ENCODE measurements around the gene GRID2. TPM values are rescaled to one million over a fixed set of nuclear protein-coding genes. Genes with fewer than 3 reads are reported as not detected.

GRID2 gene
- total and polyA plus RNA-seq, 2 donors from 2014 or later, result 0.19 TPM; not detected in 1

DNA sequence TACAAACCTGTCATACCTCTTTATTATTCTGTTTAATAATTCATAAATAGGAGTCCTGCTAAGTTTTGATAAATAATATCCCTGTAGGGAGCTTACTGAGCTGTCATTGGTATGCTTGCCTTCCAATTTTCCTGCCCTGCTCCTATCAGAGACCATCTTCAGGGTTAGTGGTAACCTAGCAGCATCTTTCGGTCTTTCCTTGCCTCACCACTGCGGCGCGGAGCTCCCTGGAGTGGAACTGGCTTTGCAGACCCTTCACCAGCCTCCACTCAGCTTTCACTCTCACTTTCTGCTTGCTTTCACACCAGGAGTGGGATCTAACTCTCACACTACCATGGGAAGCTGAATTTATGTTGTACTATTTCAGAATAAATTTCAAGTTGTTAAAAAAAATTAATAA, 1043.1 kb downstream of the GRID2 start:
- no peak overlapping the region for H3K4me3 ChIP-seq (ENCODE audit: low read length in 3 of 3)
- H3K9ac ChIP-seq (ENCODE audit: low read length in 3 of 3), result no peak overlapping the region
- no peaks in the 10 kb centered on the region for H3K4me1 ChIP-seq (ENCODE audit: control insufficient read depth in 2 of 3, insufficient read depth in 2 of 3, low read depth in 1 of 3, low read length in 3 of 3)
- no peaks in the 10 kb centered on the region for H3K9me3 ChIP-seq (ENCODE audit: control insufficient read depth in 2 of 3, insufficient read depth in 1 of 3, low read length in 3 of 3)
- TF ChIP-seq, protein P1, sequence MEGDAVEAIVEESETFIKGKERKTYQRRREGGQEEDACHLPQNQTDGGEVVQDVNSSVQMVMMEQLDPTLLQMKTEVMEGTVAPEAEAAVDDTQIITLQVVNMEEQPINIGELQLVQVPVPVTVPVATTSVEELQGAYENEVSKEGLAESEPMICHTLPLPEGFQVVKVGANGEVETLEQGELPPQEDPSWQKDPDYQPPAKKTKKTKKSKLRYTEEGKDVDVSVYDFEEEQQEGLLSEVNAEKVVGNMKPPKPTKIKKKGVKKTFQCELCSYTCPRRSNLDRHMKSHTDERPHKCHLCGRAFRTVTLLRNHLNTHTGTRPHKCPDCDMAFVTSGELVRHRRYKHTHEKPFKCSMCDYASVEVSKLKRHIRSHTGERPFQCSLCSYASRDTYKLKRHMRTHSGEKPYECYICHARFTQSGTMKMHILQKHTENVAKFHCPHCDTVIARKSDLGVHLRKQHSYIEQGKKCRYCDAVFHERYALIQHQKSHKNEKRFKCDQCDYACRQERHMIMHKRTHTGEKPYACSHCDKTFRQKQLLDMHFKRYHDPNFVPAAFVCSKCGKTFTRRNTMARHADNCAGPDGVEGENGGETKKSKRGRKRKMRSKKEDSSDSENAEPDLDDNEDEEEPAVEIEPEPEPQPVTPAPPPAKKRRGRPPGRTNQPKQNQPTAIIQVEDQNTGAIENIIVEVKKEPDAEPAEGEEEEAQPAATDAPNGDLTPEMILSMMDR (IDR thresholded peaks at IDR 0.05; ENCODE audit: borderline replicate concordance, extremely low read depth, insufficient read depth), result no peak
- DNase-seq (no peak), FAIRE-seq (no peak)
- no peak overlapping the region for H3K27ac ChIP-seq (ENCODE audit: low read depth in 2 of 2, low read length in 2 of 2)
- no peaks in the 10 kb centered on the region for H3K27me3 ChIP-seq (ENCODE audit: control insufficient read depth, insufficient read depth, low read length)
- H3K36me3 ChIP-seq (ENCODE audit: control insufficient read depth in 2 of 3, insufficient read depth in 3 of 3, low read length in 3 of 3), result no peaks in the 10 kb centered on the region
- intact Hi-C loops (cut with DNase I), result no loop called here

DNA sequence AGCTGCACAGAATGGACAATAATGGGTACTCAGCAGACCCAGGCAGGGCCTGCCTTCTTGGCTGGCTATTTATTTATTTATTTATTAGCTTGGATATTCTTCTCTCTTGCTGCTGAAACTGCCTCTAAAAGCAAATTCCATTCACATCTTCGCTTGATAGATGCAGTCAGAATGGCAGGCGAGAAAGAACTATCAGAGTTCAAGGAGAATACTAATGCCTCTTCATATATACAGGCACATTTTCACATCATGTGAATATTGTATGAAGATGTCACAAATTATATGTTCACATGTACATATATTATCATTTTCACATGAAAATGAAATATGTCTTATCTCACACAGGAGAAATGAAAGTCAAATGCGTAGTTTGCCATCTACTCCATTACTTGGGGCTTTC, 1045.1 kb downstream of the GRID2 start:
- intact Hi-C loops (cut with DNase I), result no loop called here
- Histone ChIP-seq H3K9ac (ENCODE audit: low read length in 3 of 3) (no peak overlapping the region), H3K4me3 (ENCODE audit: low read length in 3 of 3) (no peak overlapping the region), H3K27me3 (ENCODE audit: control insufficient read depth, insufficient read depth, low read length) (no peaks in the 10 kb centered on the region), H3K36me3 (ENCODE audit: control insufficient read depth in 2 of 3, insufficient read depth in 3 of 3, low read length in 3 of 3) (no peaks in the 10 kb centered on the region), H3K4me1 (ENCODE audit: control insufficient read depth in 2 of 3, insufficient read depth in 2 of 3, low read depth in 1 of 3, low read length in 3 of 3) (no peaks in the 10 kb centered on the region), H3K27ac (ENCODE audit: low read depth in 2 of 2, low read length in 2 of 2) (no peak overlapping the region), H3K9me3 (ENCODE audit: control insufficient read depth in 2 of 3, insufficient read depth in 1 of 3, low read length in 3 of 3) (no peaks in the 10 kb centered on the region)
- TF ChIP-seq, protein P1 (IDR thresholded peaks at IDR 0.05; ENCODE audit: borderline replicate concordance, extremely low read depth, insufficient read depth), result no peak
- no peak for DNase-seq
- FAIRE-seq, result no peak

GRCh38 chr4:93351846-93352245, 1048.1 kb downstream of the GRID2 start:
- H3K27ac ChIP-seq (ENCODE audit: low read depth in 2 of 2, low read length in 2 of 2), result no peak overlapping the region
- FAIRE-seq (no peak), DNase-seq (no peak)
- no peak overlapping the region for H3K4me3 ChIP-seq (ENCODE audit: low read length in 3 of 3)
- TF ChIP-seq, protein P1 (IDR thresholded peaks at IDR 0.05; ENCODE audit: borderline replicate concordance, extremely low read depth, insufficient read depth), result no peak
- H3K9me3 ChIP-seq (ENCODE audit: control insufficient read depth in 2 of 3, insufficient read depth in 1 of 3, low read length in 3 of 3), result no peaks in the 10 kb centered on the region
- H3K27me3 ChIP-seq (ENCODE audit: control insufficient read depth, insufficient read depth, low read length), result no peaks in the 10 kb centered on the region
- H3K9ac ChIP-seq (ENCODE audit: low read length in 3 of 3), result no peak overlapping the region
- no peaks in the 10 kb centered on the region for H3K4me1 ChIP-seq (ENCODE audit: control insufficient read depth in 2 of 3, insufficient read depth in 2 of 3, low read depth in 1 of 3, low read length in 3 of 3)
- intact Hi-C loops (cut with DNase I), result no loop called here
- no peaks in the 10 kb centered on the region for H3K36me3 ChIP-seq (ENCODE audit: control insufficient read depth in 2 of 3, insufficient read depth in 3 of 3, low read length in 3 of 3)

DNA sequence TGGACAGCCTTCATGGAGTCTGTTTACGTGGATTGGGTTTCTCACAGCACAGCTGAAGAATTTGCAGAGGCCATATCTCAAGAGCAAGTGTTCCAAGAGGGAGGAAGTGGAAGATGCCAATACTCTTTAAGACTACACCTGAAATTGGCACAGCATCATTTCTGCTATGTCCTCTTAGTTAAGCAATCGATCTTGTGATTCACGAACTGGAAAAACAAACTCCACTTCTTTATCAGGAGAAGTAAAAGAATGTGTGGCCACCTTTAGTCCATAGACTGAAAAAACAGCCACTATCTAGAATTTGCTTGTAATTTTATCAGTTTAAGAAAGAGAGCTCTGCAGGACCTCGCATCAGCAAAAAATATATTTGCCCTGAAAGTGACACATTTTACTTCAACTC, 1051.6 kb downstream of the GRID2 start:
- Histone ChIP-seq H3K4me3 (ENCODE audit: low read length in 3 of 3) (no peak overlapping the region), H3K4me1 (ENCODE audit: control insufficient read depth in 2 of 3, insufficient read depth in 2 of 3, low read depth in 1 of 3, low read length in 3 of 3) (no peaks in the 10 kb centered on the region), H3K27me3 (ENCODE audit: control insufficient read depth, insufficient read depth, low read length) (no peaks in the 10 kb centered on the region), H3K27ac (ENCODE audit: low read depth in 2 of 2, low read length in 2 of 2) (no peak overlapping the region), H3K9me3 (ENCODE audit: control insufficient read depth in 2 of 3, insufficient read depth in 1 of 3, low read length in 3 of 3) (no peaks in the 10 kb centered on the region), H3K9ac (ENCODE audit: low read length in 3 of 3) (no peak overlapping the region), H3K36me3 (ENCODE audit: control insufficient read depth in 2 of 3, insufficient read depth in 3 of 3, low read length in 3 of 3) (no peaks in the 10 kb centered on the region)
- DNase-seq, result no peak
- intact Hi-C loops (cut with DNase I), result no loop called here
- no peak for FAIRE-seq
- TF ChIP-seq, protein P1 (IDR thresholded peaks at IDR 0.05; ENCODE audit: borderline replicate concordance, extremely low read depth, insufficient read depth), result no peak

Measured in kidney (tissue), 14 donors.